Measurements from ENCODE around the gene RNF213.

RNF213 gene

DNA sequence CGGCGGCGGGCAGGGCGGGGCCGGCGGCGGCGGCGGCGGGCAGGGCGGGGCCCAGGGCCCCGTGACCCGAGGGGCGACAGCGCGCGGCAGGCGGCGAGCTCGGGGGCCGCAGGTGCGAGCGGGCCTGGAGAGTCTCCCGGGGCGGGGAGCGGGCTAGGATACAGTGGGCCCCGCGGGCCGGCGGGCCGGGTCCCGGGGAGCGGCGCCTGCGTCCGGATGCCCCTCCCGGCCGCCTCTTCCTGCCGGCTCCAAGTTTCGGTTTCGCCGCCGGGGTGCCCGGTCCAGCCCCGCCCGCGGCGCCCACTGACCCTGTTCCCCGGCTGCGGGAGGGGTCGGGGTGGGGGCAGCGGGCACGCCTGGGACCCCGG, at the start of gene RNF213:
Gene RNF213 (plus strand): TSS at position 62 of the 368 bp plus-strand sequence. CDS start 2,830 bp downstream, outside the sequence.
- peak; percentile 82 for DNase-seq

- no peak for DNase-seq
These were observed 48.5 kb upstream of the RNF213 start for GRCh38 chr17:80212109-80212508.

DNA sequence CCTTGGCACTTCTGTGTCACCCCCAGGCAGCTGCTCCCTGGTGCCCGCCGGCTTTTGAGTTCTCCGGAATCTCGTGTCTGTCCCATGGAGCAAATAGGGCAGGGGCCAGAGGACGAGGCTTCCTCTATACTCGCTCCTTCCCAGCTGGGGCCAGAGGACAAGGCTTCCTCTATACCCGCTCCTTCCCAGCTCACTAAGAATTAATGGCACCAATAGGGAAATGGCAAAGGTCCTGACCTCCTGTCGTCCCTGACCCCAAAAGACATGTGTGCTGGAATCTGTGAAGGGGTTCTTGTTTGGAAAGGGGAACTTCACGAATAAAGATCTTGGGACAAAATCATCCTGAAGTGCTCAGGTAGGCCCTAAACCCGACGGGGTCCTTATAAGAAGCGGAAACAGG, 48.1 kb upstream of the RNF213 start:
- DNase-seq: no peak

DNA sequence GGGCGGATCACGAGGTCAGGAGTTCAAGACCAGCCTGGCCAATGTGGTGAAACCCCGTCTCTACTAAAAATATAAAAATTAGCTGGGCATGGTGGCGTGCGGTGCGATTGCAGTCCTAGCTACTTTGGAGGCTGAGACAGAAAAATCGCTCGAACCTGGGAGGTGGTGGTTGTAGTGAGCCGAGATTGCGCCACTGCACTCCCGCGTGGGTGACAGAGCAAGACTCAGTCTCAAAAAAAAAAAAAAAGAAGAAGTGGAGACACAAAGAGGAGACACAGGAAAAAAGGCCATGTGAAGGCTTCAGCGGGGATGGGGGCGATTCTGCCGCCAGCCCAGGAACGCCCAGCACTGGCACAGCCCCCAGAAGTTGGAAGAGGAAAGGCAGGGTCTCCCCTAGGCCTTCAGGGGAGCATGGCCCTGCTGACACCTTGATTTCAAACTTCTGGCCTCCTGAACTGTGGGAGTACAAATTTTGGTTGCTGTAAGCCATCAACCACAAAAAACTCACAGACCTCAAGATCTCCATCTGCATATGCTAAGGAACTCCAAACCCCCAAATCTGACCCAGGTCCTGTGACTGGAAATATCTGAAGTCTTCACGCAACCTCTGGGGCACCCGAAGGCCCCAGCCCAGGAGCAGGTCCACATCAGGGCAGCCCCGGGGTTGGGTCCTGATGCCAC, 47.5 kb upstream of the RNF213 start:
- no peak for DNase-seq

GRCh38 chr17:80213643-80213975, 47.0 kb upstream of the RNF213 start:
- DNase-seq: no peak

- no peak for DNase-seq
These were observed 46.4 kb upstream of the RNF213 start for GRCh38 chr17:80214012-80214877.

GRCh38 chr17:80214878-80215210, 45.8 kb upstream of the RNF213 start:
- DNase-seq: no peak

GRCh38 chr17:80216473-80217456, 43.9 kb upstream of the RNF213 start:
- no peak for DNase-seq

GRCh38 chr17:80217703-80218362, 42.8 kb upstream of the RNF213 start:
- no peak for DNase-seq

DNA sequence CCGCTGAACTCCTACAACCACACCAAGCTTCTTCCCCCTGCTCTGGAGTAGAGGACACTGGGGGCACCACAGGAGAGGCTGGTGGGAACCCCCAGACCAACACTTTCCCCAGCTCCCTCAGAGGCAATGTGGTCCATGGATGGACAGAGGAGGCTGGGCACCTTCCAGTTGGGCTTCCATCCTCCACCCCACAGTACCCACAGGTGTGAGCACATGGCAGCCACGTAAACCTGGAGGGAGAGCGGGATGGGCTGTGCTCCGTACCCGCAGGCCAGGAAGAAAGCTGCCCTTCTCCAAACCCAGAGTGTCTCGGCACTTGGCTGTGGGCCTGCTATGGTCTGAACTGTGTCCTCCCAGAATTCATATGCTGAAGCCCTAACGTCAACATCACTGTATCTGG, 42.3 kb upstream of the RNF213 start:
- no peak for DNase-seq

DNA sequence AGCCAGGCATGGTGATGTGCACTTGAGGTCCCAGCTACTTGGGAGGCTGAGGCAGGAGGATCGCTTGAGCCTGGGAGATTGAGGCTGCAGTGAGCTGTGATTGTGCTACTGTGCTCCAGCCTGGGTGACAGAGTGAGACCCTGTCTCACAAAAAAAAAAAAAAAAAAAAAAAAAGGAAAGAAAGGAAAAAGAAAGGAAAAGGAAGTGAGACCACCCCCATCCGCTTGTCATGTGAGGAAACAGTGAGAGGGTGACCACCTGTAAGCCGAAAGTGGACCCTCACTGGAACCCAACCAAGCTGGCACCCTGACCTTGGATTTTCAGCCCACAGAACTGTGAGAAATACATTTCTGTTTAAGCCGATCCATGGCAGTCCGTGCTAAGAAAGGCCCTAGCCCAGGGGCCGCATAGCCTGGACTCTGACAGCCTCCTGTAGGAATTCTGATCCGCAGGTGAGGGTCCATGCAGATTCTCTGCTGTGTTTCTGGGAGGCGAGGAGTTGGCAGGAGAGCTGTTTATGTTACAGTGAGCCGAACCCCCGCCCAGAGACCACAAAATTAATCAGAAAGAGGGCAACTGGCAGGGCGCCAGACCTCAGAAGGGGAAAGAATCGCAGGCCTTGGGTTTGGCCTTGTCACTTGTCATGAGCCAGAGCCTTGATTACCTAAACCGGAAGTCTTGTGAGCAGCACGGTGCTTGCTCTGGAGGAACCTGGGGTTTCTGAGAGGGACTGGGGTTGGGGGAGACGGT, 41.5 kb upstream of the RNF213 start:
- DNase-seq: peak; percentile 72

- DNase-seq: no peak
These were observed 40.9 kb upstream of the RNF213 start for GRCh38 chr17:80219763-80220053.

DNA sequence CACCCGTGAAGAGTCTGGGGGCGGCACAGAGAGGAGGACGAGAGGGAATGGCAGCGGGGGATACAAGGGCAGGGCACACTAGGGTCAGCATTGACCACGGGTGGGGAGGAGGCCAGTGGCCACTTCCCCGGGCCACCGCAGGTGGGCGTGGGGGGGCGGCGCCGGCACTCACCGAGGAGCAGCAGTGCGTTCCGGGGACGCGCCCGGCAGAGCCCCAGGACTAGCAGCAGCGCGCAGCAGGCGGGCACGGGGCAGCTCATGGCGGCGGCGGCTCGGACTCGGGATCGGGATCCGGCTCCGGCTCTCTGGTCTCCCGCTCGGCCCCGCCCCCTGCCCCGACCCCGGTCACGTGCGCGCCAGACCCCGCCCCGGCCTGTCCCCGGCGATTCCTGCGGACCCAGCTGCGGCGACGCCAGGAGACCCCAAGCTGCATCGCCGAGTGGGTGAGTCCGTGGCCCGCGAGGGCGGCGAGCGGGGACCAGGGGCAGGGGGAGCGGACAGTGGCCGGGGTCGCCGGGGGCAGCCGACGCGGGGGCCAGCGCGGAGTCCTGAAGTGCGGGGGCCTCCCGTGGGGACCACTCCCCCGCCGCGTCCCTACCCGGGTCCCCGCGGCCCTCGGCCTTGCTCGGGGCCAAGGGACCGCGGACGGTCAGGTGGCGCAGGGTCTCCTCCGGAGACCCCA, 40.5 kb upstream of the RNF213 start, which contains the start of the genes SGSH and SLC26A11:
Gene SGSH (minus strand): TSS at position 280 of the 682 bp plus-strand sequence. CDS start 20 bp downstream, at position 260.
Gene SLC26A11 (plus strand): TSS at position 374 of the 682 bp plus-strand sequence. CDS start 1,134 bp downstream, outside the sequence.
- peak; percentile 86 for DNase-seq

DNA sequence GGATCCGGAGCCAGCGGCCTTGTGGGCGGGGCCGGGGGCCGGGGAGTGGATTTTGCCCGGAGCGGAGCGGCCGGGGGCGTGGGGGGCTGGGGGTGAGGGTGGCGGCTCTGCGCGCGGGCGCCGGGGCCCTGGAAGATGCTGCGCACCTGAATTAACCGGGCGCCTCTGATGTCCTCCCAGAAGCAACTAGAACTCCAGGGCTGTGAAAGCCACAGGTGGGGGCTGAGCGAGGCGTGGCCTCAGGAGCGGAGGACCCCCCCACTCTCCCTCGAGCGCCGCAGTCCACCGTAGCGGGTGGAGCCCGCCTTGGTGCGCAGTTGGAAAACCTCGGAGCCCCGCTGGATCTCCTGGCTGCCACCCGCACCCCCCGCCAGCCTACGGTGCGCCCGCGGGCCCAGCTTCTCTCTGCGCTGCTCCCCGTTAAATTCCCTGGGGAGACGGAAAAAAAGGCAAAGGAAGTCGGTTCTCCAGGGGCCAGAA, 39.9 kb upstream of the RNF213 start:
- DNase-seq: peak; percentile 44

GRCh38 chr17:80221351-80222105, 39.1 kb upstream of the RNF213 start:
- no peak for DNase-seq

DNA sequence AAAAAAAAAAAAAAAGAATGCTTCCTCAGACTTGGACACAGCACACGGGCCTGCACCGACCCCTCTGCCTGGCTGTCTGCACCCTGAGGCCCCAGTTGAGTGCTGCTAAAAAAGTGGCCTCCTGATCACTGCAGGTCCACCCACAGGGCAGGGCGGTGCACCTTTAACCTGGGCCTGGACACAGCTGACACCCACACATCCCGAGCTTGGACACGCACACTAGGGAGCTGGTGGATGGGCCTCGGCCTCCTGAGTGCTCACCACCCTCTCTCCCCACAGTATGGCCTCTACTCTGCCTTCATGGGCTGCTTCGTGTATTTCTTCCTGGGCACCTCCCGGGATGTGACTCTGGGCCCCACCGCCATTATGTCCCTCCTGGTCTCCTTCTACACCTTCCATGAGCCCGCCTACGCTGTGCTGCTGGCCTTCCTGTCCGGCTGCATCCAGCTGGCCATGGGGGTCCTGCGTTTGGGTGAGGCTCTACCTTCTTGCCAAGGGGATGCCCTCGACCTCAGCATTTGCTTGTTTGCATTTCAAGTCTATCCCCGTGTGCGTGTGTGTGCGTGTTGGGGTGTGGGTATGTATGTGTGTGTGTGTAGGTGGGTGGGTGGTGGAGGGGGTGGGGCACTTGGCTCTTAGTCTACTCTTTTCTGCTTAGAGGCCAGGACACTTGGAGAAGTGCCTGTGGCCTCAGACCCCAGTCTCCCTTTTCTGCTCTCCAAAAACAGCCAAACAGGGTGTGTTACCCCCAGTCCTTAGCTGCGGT, 38.1 kb upstream of the RNF213 start:
- DNase-seq: no peak

DNA sequence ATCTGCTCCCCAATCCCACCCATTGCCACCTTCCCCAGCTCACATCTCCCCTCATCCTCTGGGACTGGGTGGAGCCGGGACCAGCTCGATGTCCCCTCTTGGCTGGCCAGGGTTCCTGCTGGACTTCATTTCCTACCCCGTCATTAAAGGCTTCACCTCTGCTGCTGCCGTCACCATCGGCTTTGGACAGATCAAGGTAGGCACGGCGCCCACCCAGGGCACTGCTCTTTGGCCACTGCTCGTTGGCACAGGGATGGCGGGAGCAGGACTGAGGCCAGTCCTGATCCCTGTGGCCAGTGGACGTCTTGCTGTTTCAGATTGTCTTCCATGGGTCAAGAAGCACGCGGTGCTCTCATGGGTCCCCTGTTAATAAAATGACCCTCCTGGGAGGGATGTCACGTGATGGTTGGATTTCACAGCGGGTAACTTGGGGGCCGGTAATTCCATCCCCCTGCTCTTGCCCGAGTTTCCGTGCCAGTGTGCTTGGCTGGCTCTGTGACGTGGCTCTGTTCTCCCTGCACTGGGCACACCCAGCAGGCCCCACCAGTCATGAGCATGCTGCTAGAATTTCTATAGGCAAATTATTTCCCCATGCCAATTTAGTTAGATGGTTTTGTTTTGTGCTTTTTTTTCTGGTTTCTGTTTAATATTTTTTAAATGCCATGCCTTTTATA, 37.4 kb upstream of the RNF213 start:
- no peak for DNase-seq

- DNase-seq: no peak
These were observed 36.7 kb upstream of the RNF213 start for GRCh38 chr17:80223838-80224497.
